Measurements from ENCODE around the gene ATP11C. TPM values are rescaled to one million over a fixed set of nuclear protein-coding genes. Genes with fewer than 3 reads are reported as not detected.

ATP11C gene
- total RNA-seq, 8 experiments from 2014 or later = 18.5 to 48.3 (median 27.3) TPM

- WGBS, 10 experiments = 44 to 81% (median 67%) methylated on average over 1 to 6 of the region's 6 CpGs; no CpG with 5 or more reads in 5 of the 10 experiments
- in situ Hi-C loops (cut with MboI; ENCODE audit: low pct_unique_long_range_greater_than_20kb in 2 of 9, low sequenced_read_pairs in 9 of 9, unreplicated experiment in 9 of 9) = no loop called here
- no peak for ATAC-seq (replicated peaks in 6 of 8)
- no peaks in the 10 kb centered on the region for H3K4me1 ChIP-seq (replicated peaks in 1 of 2)
- no peak overlapping the region for H3K27ac ChIP-seq
- H3K4me3 ChIP-seq = no peak overlapping the region
These were observed 120.8 kb downstream of the ATP11C start for GRCh38 chrX:139811942-139812629.

- no peak for ATAC-seq (replicated peaks in 6 of 8)
- in situ Hi-C loops (cut with MboI; ENCODE audit: low pct_unique_long_range_greater_than_20kb in 2 of 9, low sequenced_read_pairs in 9 of 9, unreplicated experiment in 9 of 9) = no loop called here
These were observed 128.4 kb downstream of the ATP11C start for GRCh38 chrX:139804482-139804881.

DNA sequence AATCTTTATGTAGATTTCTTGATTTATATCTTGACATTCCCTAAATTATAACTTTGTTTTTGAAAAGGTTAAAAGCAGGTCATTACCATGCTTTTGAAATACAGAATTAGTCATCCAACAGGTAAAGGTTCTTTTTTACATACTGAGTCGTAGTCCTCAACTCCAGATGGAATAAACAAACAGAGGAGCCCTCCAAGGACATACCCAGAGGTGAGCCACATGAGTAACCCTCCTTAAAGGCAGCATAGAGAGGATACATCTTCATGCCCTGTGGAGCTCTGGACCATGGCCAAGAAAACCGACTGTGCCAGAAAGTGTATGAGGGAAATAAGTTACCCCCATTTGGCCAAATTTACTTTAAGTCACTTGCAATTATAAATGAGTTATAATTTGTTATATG is 129.6 kb downstream of the ATP11C start:
- H3K4me1 ChIP-seq (replicated peaks in 1 of 2) = no peaks in the 10 kb centered on the region
- in situ Hi-C loops (cut with MboI; ENCODE audit: low pct_unique_long_range_greater_than_20kb in 2 of 9, low sequenced_read_pairs in 9 of 9, unreplicated experiment in 9 of 9) = no loop called here
- H3K27ac ChIP-seq = no peak overlapping the region
- H3K4me3 ChIP-seq = no peak overlapping the region
- ATAC-seq (replicated peaks in 6 of 8) = peak in 1 of 8 experiments; percentile 11
- 0 to 83% (median 57%) methylated on average over 1 of the region's 2 CpGs; no CpG with 5 or more reads in 6 of the 10 experiments for WGBS, 10 experiments

More at GRCh38 chrX:139804482-139804881, 128.4 kb downstream of the ATP11C start:
- WGBS, 10 experiments = 40 to 100% (median 100%) methylated on average over 1 of the region's 1 CpG; no CpG with 5 or more reads in 7 of the 10 experiments
- H3K4me3 ChIP-seq = no peak overlapping the region
- H3K27ac ChIP-seq = no peak overlapping the region
- H3K4me1 ChIP-seq (replicated peaks in 1 of 2) = no peaks in the 10 kb centered on the region

DNA sequence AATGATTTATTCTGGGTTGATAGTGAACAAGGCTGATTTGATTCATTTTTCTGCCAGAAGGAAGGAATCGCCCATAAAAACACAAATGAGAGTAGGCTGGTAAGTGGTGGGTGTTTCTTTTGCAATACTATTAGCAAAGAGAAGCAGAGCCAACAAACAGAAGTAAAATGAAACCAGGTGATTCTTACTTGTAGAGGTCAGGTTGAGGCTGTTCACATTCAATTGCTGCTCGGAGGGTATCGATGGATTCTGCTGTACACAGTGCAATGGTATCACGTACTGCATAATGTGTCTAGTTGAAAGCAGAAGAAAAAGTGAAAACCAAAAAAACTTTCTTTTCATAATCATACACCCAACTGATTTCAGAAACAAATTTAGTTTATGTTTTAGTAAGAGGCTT is 130.8 kb downstream of the ATP11C start:
- no peak overlapping the region for H3K27ac ChIP-seq
- ATAC-seq (replicated peaks in 6 of 8) = no peak
- H3K4me1 ChIP-seq (replicated peaks in 1 of 2) = no peaks in the 10 kb centered on the region
- in situ Hi-C loops (cut with MboI; ENCODE audit: low pct_unique_long_range_greater_than_20kb in 2 of 9, low sequenced_read_pairs in 9 of 9, unreplicated experiment in 9 of 9) = no loop called here
- H3K4me3 ChIP-seq = no peak overlapping the region
- WGBS, 10 experiments = 35 to 100% (median 100%) methylated on average over 1 to 4 of the region's 4 CpGs; no CpG with 5 or more reads in 3 of the 10 experiments

DNA sequence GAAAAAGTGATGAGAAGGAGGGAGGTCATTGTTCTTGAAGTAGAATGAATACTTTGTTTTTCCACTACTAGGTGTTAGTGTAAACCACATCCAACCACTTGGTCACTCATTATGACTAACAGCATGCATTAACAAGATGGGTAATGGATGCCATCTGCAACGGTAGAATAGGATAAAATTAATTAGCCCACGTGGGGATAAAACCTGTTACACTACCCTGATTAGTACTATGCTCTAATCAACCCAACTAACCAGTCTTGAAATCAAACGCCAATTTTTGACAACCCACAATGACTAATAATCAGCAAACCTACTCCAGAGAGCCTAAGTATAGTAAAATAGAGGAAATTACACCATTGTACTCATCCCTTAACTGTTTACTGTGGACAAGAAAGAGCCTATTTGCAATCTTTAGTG is 131.4 kb downstream of the ATP11C start:
- in situ Hi-C loops (cut with MboI; ENCODE audit: low pct_unique_long_range_greater_than_20kb in 2 of 9, low sequenced_read_pairs in 9 of 9, unreplicated experiment in 9 of 9) = no loop called here
- 50 to 94% (median 75%) methylated on average over 1 to 3 of the region's 3 CpGs; no CpG with 5 or more reads in 6 of the 10 experiments for WGBS, 10 experiments
- no peak for ATAC-seq (replicated peaks in 6 of 8)
- Histone ChIP-seq H3K4me1 (replicated peaks in 1 of 2) (no peaks in the 10 kb centered on the region), H3K4me3 (no peak overlapping the region), H3K27ac (no peak overlapping the region)

DNA sequence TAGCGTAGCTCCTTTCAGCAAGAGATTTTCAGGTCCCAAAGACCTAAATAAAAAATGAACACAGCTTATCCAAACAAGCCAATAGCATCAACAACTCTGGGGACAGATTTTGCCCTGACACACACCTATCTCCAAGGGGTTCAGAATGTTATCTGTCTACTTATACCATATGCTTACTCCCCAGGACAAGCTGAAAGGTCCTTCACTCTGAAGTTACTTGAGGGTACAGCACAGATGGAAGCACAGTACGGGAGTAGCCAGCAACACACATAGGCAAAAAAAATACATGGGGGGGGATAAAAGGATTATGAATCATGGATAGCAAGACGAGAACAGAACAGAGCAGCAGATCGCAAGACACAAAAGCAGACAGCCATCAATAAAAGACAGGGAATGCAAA is 134.2 kb downstream of the ATP11C start:
- in situ Hi-C loops (cut with MboI; ENCODE audit: low pct_unique_long_range_greater_than_20kb in 2 of 9, low sequenced_read_pairs in 9 of 9, unreplicated experiment in 9 of 9) = no loop called here
- H3K4me3 ChIP-seq = no peak overlapping the region
- no peak for ATAC-seq (replicated peaks in 6 of 8)
- H3K4me1 ChIP-seq (replicated peaks in 1 of 2) = no peaks in the 10 kb centered on the region
- no peak overlapping the region for H3K27ac ChIP-seq
- 85 to 100% (median 100%) methylated on average over 1 to 4 of the region's 4 CpGs; no CpG with 5 or more reads in 4 of the 10 experiments for WGBS, 10 experiments

- Histone ChIP-seq H3K27ac (no peak overlapping the region), H3K4me3 (no peak overlapping the region), H3K4me1 (replicated peaks in 1 of 2) (no peaks in the 10 kb centered on the region)
- in situ Hi-C loops (cut with MboI; ENCODE audit: low pct_unique_long_range_greater_than_20kb in 2 of 9, low sequenced_read_pairs in 9 of 9, unreplicated experiment in 9 of 9) = no loop called here
- no peak for ATAC-seq (replicated peaks in 6 of 8)
- whole genome bisulfite sequencing, 10 experiments = 57 to 100% (median 100%) methylated on average over 1 of the region's 1 CpG; no CpG with 5 or more reads in 4 of the 10 experiments
These were observed 137.7 kb downstream of the ATP11C start for GRCh38 chrX:139795196-139795595.

GRCh38 chrX:139787601-139788000 is 145.3 kb downstream of the ATP11C start:
- 75 to 92% (median 80%) methylated on average over 1 to 2 of the region's 2 CpGs; no CpG with 5 or more reads in 7 of the 10 experiments for WGBS, 10 experiments
- Histone ChIP-seq H3K27ac (no peak overlapping the region), H3K4me1 (replicated peaks in 1 of 2) (no peaks in the 10 kb centered on the region), H3K4me3 (no peak overlapping the region)
- in situ Hi-C loops (cut with MboI; ENCODE audit: low pct_unique_long_range_greater_than_20kb in 2 of 9, low sequenced_read_pairs in 9 of 9, unreplicated experiment in 9 of 9) = no loop called here
- no peak for ATAC-seq (replicated peaks in 6 of 8)

GRCh38 chrX:139784807-139785206 is 148.0 kb downstream of the ATP11C start:
- ATAC-seq (replicated peaks in 6 of 8) = peak in 3 of 8 experiments; percentile 54 to 93 (median 85)
- 86 to 100% methylated on average over 1 of the region's 1 CpG; no CpG with 5 or more reads in 8 of the 10 experiments for WGBS, 10 experiments
- Histone ChIP-seq H3K4me1 (replicated peaks in 1 of 2) (no peaks in the 10 kb centered on the region), H3K27ac (no peak overlapping the region), H3K4me3 (no peak overlapping the region)
- in situ Hi-C loops (cut with MboI; ENCODE audit: low pct_unique_long_range_greater_than_20kb in 2 of 9, low sequenced_read_pairs in 9 of 9, unreplicated experiment in 9 of 9) = no loop called here

DNA sequence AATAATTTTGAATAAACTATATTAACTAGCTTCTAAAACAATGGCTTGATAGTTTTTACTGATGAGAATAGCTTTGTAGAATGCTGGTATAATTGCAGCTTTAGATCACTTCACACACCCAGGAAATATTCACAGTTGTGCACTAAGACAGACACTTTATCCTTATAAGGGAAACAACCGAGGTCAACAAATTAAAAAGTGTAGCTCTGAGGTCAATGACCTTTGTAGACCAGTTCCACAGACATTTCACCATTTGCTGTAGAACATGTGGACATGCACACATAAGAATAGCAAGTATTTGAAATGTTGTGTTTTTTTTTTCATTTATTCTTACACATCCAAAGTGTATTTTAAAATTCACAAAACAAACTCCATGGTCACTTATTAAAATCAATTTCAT is 148.9 kb downstream of the ATP11C start:
- H3K4me1 ChIP-seq (replicated peaks in 1 of 2) = no peaks in the 10 kb centered on the region
- WGBS, 10 experiments = 33 to 80% methylated on average over 1 of the region's 1 CpG; no CpG with 5 or more reads in 8 of the 10 experiments
- in situ Hi-C loops (cut with MboI; ENCODE audit: low pct_unique_long_range_greater_than_20kb in 2 of 9, low sequenced_read_pairs in 9 of 9, unreplicated experiment in 9 of 9) = no loop called here
- no peak overlapping the region for H3K4me3 ChIP-seq
- ATAC-seq (replicated peaks in 6 of 8) = no peak
- no peak overlapping the region for H3K27ac ChIP-seq

DNA sequence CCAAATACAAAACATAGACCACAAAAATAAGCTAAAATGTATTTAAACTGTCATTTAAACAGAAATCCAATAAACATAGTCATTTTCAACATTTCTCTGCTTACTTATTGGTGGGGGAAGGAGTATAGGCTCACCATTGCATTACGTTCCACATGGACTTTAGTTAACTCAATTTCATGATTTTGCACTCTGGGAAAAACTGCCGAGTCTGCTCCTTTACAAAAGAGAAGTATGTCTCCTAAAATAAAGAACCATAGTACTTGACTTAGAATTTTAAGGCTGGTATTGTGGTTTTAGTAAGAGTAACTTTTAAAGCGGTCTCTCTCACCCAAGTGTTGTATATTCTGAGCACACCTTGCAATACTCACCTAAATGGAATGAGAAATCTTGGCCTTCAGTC is 149.8 kb downstream of the ATP11C start:
- Histone ChIP-seq H3K4me1 (replicated peaks in 1 of 2) (no peaks in the 10 kb centered on the region), H3K27ac (no peak overlapping the region), H3K4me3 (no peak overlapping the region)
- 80 to 100% (median 100%) methylated on average over 1 to 2 of the region's 3 CpGs; no CpG with 5 or more reads in 6 of the 10 experiments for WGBS, 10 experiments
- in situ Hi-C loops (cut with MboI; ENCODE audit: low pct_unique_long_range_greater_than_20kb in 2 of 9, low sequenced_read_pairs in 9 of 9, unreplicated experiment in 9 of 9) = no loop called here
- ATAC-seq (replicated peaks in 6 of 8) = no peak

DNA sequence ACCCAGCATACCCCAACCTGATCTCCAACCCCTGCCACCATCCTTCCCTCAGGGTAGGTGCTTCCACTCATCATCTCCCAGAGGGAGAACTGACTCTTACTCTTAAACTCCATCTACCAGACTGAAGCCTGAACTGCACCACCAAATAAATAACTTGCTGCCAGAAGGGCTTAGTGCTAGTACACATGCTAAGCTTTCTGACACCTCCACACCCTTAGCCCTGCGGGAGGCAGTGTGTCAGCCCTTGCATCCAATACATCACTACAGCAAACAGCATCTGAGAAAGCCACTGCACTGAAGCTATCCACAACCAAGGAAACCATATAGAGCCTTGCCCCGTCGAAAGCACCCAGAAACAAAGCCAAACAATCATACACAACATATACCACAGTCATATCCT is 156.3 kb downstream of the ATP11C start:
- Histone ChIP-seq H3K4me3 (no peak overlapping the region), H3K4me1 (replicated peaks in 1 of 2) (no peaks in the 10 kb centered on the region), H3K27ac (no peak overlapping the region)
- in situ Hi-C loops (cut with MboI; ENCODE audit: low pct_unique_long_range_greater_than_20kb in 2 of 9, low sequenced_read_pairs in 9 of 9, unreplicated experiment in 9 of 9) = no loop called here
- 20 to 80% methylated on average over 2 of the region's 3 CpGs; no CpG with 5 or more reads in 8 of the 10 experiments for WGBS, 10 experiments
- ATAC-seq (replicated peaks in 6 of 8) = peak in 2 of 8 experiments; percentile 40 to 51

DNA sequence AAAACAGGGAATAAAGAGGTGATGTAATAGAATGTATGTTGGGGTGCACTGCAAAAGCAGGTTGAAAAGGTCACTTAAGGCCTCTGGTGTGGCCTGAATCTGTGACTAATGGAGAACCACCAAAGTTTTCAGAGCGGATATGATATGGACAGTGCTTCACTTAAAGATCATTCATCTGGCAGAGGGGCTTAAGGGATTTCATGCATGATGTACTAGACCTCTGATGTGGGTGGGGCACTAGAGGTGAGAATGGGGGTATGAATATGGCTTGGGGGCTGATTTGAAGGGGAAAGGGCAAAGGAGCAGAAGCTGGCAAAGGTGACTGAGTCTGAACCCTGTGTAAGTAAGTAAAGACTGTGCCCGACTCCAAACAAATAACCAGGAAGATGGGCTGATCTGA is 162.5 kb downstream of the ATP11C start:
- no peak for ATAC-seq (replicated peaks in 6 of 8)
- no peaks in the 10 kb centered on the region for H3K4me1 ChIP-seq (replicated peaks in 1 of 2)
- H3K4me3 ChIP-seq = no peak overlapping the region
- WGBS, 10 experiments = 45 to 100% (median 100%) methylated on average over 1 to 2 of the region's 2 CpGs; no CpG with 5 or more reads in 7 of the 10 experiments
- no peak overlapping the region for H3K27ac ChIP-seq
- in situ Hi-C loops (cut with MboI; ENCODE audit: low pct_unique_long_range_greater_than_20kb in 2 of 9, low sequenced_read_pairs in 9 of 9, unreplicated experiment in 9 of 9) = no loop called here

DNA sequence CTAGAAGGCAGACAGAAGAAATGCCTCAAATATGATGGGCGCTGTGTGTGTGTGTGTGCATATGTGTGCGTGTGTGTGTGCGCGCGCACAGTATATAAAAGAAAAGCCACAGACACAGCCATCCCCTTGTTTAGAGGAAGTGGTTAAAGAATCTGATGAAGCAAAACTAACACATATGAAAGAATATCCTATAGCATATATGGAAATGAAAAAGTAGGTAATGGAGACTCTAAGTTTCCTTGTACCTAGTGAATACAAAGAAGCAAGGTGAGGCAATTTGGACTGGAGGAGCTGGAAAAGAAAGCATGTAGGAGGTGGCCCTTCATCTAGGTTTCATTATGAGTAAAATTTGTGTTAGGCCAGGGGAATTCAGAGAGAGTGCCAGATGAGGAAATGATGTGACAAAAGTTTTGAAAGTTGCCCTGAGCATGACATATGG is 166.3 kb downstream of the ATP11C start:
- no peak for ATAC-seq (replicated peaks in 6 of 8)
- in situ Hi-C loops (cut with MboI; ENCODE audit: low pct_unique_long_range_greater_than_20kb in 2 of 9, low sequenced_read_pairs in 9 of 9, unreplicated experiment in 9 of 9) = no loop called here
- no peaks in the 10 kb centered on the region for H3K4me1 ChIP-seq (replicated peaks in 1 of 2)

More for the DNA sequence above, 166.3 kb downstream of the ATP11C start:
- no peak overlapping the region for H3K27ac ChIP-seq
- no peak overlapping the region for H3K4me3 ChIP-seq
- 89 to 100% methylated on average over 1 to 5 of the region's 5 CpGs; no CpG with 5 or more reads in 8 of the 10 experiments for WGBS, 10 experiments
